ENCODE measurements around the gene SLC15A5.

DNA sequence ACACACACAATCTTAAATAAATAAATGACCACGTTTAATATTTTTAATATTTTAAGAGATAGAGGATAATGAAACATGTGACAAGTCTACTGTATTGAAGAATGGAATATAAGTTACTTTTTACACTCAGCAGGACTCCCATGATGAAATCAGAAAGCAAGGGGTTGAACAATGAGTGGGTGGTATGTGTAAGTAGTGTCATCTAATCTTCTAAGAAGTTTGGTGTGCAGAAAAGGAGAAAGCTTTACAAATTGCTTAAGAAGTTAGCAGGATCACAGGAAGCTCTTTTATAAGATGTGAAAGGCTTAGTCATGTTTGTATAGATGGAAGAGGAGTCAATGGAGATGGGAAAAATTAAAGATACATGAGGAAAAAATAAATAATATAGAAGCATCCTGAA, 47.8 kb downstream of the SLC15A5 start:
- TF ChIP-seq ZNF274 (IDR thresholded peaks at IDR 0.05; ENCODE audit: low read depth, low read length) (no peak), YY1 (IDR thresholded peaks at IDR 0.05; ENCODE audit: insufficient read depth, insufficient read length) (no peak), SUZ12 (IDR thresholded peaks at IDR 0.05; ENCODE audit: extremely low read depth, insufficient read depth, insufficient read length) (no peak)
